Astrocyte of the cerebellum (primary cell): ENCODE measurements around the gene BMX.

Source experiments
- DNase-seq: peaks from one replicate; pipeline ENCODE4 v3.0.0-alpha.2; 2011; ENCODE audit warnings: low read depth
- H3K4me3 ChIP-seq: 2 replicates; pipeline ENCODE4 v1.5.1; 2011; ENCODE audit warnings: mild to moderate bottlenecking, low read depth, low read length, moderate library complexity
- in situ Hi-C: cut with HindIII; loops from 2 replicates; pipeline ENCODE4 v1.10.0; 2017; ENCODE audit warnings: low sequenced_read_pairs
- TF ChIP-seq, protein P1 (sequence below): IDR thresholded peaks from 2 replicates; pipeline ENCODE4 v1.5.1; 2012; ENCODE audit warnings: low read length, low read depth, moderate library complexity, mild to moderate bottlenecking; ENCODE audit errors: missing control alignments

BMX gene

DNA sequence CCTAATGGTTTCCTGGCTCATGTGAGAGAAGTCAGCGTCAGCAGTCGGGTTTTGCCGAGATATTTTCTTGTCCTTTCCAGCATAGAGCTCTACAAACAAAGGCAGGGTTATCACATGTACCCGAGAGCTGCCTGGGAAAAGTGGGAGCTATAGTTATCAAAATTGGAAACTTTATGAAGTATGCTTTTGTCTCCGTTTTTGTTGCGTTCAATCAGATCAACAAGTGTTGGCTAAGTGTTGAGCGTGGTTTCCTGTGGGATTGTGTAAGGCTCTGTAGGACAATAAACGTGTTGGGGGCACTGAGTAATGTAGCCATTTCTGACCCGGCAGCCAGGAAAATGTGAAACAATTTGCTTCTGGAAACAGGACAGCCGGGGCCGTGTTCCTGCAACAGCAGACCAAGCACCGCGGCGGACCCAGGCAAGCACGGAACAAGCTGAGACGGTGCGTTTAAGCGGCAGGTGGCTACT is at the start of gene BMX:
Gene BMX, plus strand, starts transcription at position 311 of the 470 bp plus-strand sequence. CDS start 7,547 bp downstream, outside the sequence.
- in situ Hi-C loops: no loop called here
- TF ChIP-seq, protein P1, sequence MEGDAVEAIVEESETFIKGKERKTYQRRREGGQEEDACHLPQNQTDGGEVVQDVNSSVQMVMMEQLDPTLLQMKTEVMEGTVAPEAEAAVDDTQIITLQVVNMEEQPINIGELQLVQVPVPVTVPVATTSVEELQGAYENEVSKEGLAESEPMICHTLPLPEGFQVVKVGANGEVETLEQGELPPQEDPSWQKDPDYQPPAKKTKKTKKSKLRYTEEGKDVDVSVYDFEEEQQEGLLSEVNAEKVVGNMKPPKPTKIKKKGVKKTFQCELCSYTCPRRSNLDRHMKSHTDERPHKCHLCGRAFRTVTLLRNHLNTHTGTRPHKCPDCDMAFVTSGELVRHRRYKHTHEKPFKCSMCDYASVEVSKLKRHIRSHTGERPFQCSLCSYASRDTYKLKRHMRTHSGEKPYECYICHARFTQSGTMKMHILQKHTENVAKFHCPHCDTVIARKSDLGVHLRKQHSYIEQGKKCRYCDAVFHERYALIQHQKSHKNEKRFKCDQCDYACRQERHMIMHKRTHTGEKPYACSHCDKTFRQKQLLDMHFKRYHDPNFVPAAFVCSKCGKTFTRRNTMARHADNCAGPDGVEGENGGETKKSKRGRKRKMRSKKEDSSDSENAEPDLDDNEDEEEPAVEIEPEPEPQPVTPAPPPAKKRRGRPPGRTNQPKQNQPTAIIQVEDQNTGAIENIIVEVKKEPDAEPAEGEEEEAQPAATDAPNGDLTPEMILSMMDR: no peak
- DNase-seq: no peak
- no peak within 1 kb of the TSS for H3K4me3 ChIP-seq

- H3K4me3 ChIP-seq: no peak overlapping the region
- TF ChIP-seq, protein P1: no peak
- in situ Hi-C loops: no loop called here
- no peak for DNase-seq
These were observed 48.7 kb upstream of the BMX start for GRCh38 chrX:15451913-15452312.

- TF ChIP-seq, protein P1: no peak
- no peak overlapping the region for H3K4me3 ChIP-seq
- no peak for DNase-seq
- in situ Hi-C loops: no loop called here
These were observed 35.9 kb upstream of the BMX start for GRCh38 chrX:15464704-15465103.

DNA sequence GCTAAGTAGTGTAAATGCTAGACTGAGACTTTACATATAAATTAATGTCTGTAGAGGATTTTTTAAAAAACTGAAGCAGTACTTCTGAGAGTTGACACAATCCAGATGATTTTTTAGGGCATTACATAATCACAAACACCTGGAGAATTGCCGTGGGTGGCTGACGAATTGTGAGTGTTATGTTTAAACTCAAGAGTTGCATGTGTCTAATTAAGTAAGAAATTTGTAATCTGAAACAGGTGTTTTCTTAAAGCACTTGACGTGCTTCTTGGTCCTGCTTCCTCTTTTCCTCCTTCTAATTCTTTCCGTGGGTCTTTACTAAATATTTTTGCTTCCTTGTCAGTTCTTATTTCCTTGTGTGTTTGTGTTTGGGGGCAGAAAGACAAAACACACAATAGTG is 35.3 kb upstream of the BMX start:
- no peak for DNase-seq
- TF ChIP-seq, protein P1: no peak
- in situ Hi-C loops: no loop called here
- no peak overlapping the region for H3K4me3 ChIP-seq

- in situ Hi-C loops: no loop called here
- no peak overlapping the region for H3K4me3 ChIP-seq
- TF ChIP-seq, protein P1: no peak
- no peak for DNase-seq
These were observed 34.5 kb upstream of the BMX start for GRCh38 chrX:15465896-15466651.

GRCh38 chrX:15468036-15468435 is 32.6 kb upstream of the BMX start:
- TF ChIP-seq, protein P1: peak; percentile 48
- H3K4me3 ChIP-seq: no peak overlapping the region
- DNase-seq: peak; percentile 24
- in situ Hi-C loops: no loop called here

DNA sequence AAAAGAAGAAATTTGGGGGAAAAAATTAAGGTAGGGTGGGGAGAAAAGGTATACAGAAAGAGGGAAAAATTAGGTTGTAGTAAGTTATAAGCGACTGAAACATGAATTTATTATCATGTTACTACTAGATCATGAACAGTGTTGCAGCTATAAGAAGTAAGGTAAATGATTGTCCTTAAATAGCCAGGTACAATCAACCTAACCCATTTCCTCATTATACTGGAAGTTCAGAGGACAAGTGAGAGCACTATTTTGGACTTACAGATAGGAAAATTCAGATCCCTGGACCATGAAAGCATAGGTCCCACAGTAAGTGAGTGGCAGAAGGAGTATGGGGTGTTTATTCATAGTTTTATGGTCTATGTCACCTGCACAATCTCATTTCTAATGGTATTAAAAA is 31.0 kb upstream of the BMX start:
- TF ChIP-seq, protein P1: no peak
- DNase-seq: no peak
- H3K4me3 ChIP-seq: no peak overlapping the region
- in situ Hi-C loops: no loop called here
